CD4-positive, alpha-beta T cell treated with Interleukin-17A for 4 hours (primary cell): ENCODE results near the gene ZNF200.
A peak's percentile ranks its signal among the peaks of the same experiment; 100 is the strongest.
"Not testable (repeated sequence)": the region's sequence is repeated elsewhere in the genome, so short reads cannot be mapped to it uniquely, and the experiment has no call there.

Experiments used
- DNase-seq: peaks from one replicate; pipeline ENCODE4 v3.0.0-alpha.2; 2020; ENCODE audit warnings: mixed read lengths

Gene ZNF200

DNA sequence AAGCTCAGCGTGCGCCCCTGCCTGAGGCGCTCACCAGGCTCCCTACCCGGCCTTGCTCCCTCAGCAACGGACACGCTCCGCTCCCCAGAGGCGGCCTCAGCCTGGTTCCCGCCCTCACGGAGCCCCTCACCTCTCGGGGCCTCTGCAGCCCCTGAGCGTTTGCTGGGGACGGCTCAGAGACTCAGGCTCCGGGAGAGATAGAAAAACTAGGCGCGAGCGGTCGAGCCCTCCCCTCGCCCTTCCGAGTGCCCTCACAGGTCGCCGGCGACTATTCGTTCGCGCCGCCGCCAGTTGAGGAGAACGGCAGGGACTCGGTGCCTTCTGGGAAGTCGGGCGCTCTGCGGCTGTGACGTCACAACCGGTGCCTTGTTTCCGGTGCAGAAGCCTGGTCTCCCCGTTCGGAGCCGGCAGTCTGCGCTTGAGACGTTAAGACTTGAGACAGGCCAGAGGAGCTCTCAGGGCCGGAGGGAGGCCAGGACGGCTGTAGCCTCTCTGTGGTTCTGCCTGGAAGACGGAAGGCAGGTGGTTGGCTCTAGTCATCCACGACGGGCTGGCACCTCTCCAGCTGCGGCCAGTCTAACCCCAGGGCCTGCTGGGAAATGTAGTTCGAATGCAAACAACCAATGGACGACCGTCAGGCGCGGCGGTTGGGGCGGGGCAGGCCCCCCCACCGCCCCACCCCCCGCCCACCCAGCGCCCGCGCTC lies at the start of gene ZNF200:
Gene ZNF200 (minus strand): TSS at position 302 of the 705 bp plus-strand sequence. CDS start 1,403 bp downstream, outside the sequence.
- DNase-seq, result peak; percentile 94

DNA sequence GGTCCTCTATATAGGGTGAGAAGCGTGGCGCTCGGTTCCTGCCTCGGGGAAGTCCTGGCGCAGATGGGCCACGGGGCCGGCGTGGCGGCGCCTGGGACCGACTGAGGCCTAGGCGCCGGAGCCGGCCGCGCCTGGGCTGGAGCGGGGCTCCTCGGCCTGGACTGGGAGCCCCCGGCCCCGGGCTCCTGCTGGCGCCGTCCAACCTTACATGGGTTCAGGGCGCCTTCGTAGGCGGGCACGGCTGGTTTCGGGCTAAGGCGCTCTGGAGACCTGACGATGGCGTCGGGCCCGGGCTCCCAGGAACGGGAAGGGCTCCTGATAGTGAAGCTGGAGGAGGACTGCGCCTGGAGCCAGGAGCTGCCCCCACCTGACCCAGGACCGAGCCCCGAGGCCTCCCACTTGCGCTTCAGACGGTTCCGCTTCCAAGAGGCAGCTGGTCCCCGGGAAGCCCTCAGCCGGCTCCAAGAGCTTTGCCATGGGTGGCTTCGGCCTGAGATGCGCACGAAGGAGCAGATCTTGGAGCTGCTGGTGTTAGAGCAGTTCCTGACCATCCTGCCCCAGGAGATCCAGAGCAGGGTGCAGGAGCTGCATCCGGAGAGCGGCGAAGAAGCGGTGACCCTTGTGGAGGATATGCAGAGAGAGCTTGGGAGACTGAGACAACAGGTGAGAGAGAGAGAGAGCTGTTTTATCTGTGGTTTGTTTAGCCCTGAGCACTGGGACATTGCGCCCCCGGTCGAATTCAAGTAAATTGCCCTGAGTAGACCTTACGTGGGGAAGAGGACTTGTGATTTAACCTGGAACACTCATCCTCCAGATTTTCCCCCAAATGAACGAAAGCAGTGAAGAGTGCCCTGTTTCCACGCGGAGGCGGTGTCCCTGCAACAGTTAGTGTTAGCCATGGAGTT lies 48.8 kb upstream of the ZNF200 start:
- no peak for DNase-seq

- DNase-seq, result peak; percentile 94
These were observed 48.0 kb upstream of the ZNF200 start, which contains the start of gene ZNF263 for GRCh38 chr16:3282730-3283542. ZNF263 (plus strand) TSS chr16:3283491; CDS start chr16:3283819, 328 bp downstream.

DNA sequence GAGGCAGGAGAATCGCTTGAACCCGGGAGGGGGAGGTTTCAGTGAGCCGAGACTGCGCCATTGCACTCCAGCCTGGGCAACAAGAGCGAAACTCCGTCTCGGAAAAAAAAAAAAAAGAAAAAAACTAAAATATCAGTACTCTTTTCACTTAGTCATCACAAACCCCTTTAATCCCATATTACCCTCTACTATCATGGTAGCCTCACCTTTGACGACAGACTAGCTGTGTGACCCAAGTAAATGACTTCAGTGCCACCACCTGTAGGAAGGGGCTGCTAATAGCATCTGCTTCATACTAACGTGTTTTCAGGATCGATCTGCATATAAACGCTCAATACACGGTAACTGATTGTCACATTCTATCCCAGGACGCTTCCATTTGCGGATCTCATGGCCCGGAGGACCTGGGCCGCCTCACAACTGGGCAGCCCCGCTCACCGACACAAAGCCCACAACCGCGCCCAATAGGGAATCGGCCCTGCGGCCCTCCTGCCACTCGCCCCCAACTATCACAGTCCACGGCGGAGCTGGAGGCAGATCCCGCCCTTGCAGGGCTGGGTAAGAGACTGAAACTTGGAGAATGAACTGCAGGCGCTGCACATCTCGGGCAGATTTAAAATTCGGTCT lies 47.3 kb upstream of the ZNF200 start:
- DNase-seq, result no peak

DNA sequence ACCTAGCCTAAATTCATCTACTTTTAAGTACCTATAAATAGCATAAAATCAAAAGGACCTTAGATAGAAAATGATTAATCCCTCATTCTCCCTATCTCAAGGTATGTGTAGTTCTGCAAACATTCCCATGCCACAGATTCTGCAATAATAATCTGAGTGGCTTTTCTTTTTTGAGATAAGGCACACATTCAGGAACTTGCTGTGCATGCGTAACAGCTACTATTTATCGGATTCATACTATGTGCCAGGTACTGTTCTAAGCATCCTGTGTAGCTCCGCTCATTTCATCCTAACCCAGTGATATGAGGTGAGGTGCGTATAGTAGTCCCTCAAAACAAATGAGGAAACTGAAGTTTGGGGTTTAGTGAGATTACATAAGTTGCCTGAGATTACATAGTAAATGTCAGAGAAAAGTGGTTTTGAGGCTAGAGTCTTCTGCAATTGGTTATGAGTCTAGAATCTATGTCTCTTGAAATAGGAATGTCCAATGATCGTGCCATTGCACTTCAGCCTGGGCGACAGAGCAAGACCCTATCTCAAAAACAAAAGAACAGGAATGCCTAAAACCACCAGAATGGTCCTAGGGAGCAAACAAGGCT lies 46.4 kb upstream of the ZNF200 start:
- no peak for DNase-seq

- no peak for DNase-seq
These were observed 41.7 kb upstream of the ZNF200 start for GRCh38 chr16:3276679-3277078.

GRCh38 chr16:3274947-3275346 lies 40.0 kb upstream of the ZNF200 start:
- DNase-seq, result no peak

- DNase-seq, result no peak
These were observed 39.5 kb upstream of the ZNF200 start for GRCh38 chr16:3274490-3274889.

DNA sequence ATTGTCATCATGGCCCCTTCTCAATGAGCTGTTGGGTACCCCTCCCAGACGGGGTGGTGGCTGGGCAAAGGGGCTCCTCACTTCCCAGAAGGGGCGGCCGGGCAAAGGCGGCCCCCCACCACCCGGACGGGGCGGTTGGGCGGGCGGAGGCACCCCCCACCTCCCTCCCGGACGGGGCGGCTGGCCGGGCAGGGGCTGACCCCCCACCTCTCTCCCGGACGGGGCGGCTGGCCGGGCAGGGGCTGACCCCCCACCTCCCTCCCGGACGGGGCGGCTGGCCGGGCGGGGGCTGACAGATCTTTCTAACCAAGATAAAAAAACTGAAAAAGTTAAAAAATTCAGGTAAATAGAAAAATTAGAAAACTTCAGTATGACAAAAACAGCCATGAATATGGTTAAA lies 36.3 kb upstream of the ZNF200 start:
- not testable (repeated sequence) for DNase-seq

DNA sequence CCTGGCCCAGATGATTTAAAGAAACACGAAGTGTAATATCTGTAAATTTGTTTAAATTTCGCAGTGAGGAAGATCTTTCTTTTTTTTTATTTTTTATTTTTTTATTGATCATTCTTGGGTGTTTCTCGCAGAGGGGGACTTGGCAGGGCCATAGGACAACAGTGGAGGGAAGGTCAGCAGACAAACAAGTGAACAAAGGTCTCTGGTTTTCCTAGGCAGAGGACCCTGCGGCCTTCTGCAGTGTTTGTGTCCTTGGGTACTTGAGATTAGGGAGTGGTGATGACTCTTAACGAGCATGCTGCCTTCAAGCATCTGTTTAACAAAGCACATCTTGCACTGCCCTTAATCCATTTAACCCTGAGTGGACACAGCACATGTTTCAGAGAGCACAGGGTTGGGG lies 35.8 kb upstream of the ZNF200 start:
- not testable (repeated sequence) for DNase-seq

DNA sequence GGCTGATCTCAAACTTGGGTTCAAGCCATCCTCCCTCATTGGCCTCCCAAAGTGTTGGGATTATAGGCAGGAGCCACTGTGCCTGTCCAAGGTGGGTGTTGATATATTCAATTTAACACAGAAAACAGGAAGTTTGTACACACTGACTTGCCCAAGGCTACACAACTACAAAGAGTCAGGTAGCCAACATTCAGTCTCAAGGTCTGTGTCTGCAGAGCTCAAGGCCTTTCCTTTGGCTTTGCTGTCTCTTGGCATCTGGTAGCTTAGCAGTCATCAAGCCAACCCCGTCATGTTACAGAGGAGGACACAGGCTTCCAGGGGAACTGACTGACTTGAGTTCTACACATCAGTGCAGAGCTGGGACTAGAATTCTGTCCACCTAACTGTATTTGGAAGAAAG lies 33.3 kb upstream of the ZNF200 start:
- no peak for DNase-seq

DNA sequence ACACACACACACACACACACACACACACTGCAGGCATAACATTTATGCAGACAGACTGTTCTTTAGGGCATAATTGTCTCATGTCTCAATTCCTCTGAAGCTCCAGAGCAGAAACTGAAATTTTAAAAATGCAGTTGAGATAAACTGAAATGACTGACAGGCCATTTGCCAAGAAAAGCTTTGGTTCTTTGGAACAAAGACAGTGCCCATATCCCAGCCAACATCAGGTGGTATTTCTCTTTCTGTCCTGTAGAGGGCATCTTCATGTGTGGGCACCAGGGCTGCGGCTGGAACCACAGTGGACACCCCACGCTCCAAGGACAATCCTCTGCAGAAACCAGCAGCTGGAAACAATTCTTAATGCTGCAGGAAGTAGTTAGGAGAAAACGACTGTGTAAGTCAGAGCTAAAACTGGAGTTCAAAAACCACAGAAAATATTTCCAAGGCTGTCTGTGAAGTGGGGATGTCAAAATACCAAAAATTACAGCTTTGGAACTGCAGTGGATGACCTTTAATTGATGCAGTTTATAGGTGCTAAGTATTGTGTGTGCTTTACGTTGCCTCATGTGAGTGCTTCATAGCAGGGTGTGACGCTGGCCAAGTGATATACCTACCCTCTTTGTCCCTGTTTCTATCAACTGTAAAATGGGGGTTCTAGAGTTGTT lies 32.0 kb upstream of the ZNF200 start:
- no peak for DNase-seq

DNA sequence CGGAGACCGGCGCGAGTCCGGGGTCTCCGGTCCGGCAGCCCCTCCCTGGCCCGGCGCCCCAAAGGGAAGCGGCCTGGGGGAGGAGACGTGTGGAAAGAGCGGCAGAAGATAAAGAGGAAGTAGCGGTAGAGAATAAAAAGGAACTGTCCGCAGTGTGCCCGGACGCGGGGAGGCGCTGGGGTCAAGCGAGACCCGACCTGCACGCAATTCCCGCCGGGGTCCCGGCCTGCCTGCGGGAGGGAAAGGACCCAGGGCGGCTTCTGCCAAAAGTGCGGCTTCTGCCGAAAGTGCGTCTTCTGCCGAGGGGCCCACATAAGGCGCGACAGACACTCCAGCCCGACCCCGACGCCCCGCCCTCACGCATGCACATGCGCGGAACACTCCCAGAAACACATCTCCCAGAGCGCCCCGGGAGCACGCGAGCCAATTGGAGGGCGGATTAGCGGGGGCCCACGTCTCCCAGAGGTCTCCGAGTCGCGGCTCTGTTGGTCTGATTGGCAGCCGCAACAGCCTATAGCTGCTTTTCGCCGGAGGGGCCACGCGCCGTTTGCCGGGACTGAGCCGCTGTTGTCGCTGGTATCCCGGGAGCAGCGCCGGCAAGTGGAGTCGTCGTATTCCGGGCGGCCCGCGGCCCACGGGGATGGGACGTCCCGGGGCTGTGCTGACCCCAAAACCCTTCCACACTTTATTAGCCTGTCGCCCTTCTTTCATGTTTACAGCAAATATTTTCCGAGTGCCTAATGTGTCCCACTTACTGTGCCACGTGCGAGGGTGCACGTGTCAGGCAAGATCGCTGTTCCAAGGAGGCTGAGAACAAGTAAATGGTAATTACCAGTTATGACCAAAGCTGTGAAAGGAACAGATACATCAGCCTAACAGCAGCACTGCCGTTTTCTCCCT lies 29.4 kb upstream of the ZNF200 start:
- peak; percentile 97 for DNase-seq

GRCh38 chr16:3262517-3262916 lies 27.6 kb upstream of the ZNF200 start:
- DNase-seq, result no peak

- no peak for DNase-seq
These were observed 24.9 kb upstream of the ZNF200 start for GRCh38 chr16:3259836-3260235.

DNA sequence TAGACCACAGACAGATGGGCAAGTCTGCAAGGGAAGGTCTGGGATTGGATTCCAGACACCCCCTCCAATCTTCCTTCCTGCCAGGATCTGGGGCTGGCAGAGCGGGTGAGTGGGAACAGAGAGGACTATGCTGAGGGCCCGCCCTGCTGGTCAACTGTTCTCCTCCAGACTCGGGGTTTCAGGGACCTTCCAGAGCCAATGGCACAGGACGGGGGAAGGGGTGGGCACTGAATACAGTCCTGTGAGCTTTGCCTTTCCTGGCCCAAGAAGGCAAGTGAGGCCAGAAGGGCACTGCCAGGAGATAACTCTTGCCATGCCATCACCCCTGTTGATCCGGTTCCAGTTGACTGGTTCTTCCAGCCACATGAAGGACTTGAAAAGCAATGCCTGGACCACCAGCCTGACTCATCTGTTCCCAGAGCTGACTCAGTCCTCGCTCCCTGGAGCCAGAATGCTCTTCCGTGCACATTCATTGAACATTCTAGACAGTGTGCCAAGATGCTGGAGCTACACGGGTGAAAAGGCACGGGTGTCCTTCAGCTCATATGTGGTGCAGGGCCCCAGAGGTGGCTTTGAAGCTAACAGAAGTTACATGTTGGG lies 22.0 kb upstream of the ZNF200 start:
- DNase-seq, result no peak

- no peak for DNase-seq
These were observed 21.3 kb upstream of the ZNF200 start, which contains the start of gene MEFV for GRCh38 chr16:3256146-3256865. MEFV (minus strand) TSS chr16:3256633; CDS start chr16:3256587, 46 bp downstream.

GRCh38 chr16:3254309-3254708 lies 19.4 kb upstream of the ZNF200 start:
- DNase-seq, result no peak

- no peak for DNase-seq
These were observed 18.0 kb upstream of the ZNF200 start for GRCh38 chr16:3252967-3253366.
